ENCODE measurements around the gene TMEM151B.
"Not testable (repeated sequence)": the region's sequence is repeated elsewhere in the genome, so short reads cannot be mapped to it uniquely, and the experiment has no call there.

TMEM151B gene

DNA sequence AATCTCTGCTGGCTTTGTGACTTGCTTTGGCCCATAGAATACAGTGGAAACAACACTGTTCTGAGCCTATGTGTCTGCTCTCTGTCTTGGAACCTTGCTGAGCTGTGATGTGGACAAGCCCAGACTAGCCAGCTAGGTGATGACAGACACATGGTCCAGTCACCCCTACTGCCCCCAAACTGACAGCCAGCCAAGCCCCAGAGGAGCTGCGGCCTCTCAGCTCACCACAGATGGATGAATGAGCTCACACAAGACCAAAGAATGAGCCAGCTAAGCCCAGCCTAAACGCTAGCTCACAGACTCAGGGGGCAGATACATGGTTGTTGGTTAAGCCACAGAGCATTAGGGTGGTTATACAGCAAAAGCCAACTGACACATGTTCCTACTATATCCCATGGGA, 38.8 kb downstream of the TMEM151B start:
- no peak for DNase-seq

DNA sequence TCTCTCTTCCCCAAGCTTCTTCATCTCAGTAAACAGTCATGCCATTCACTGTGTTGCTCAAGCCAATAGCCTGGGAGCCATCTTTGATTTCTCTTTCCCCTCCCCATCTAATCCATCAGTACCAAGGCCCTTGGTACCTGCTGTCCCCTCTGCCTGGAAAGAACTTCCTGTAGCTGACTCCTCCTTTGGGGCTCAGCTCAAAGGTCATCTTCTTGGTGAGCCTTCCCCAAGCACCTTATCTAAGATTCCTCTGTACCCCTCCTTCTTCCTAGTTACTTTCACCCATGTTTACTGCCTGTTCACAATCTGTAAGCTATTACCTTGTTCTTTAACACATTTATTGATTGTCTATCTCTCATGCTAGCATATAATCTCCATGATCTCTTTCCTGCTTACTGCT, 39.4 kb downstream of the TMEM151B start:
- no peak for DNase-seq

DNA sequence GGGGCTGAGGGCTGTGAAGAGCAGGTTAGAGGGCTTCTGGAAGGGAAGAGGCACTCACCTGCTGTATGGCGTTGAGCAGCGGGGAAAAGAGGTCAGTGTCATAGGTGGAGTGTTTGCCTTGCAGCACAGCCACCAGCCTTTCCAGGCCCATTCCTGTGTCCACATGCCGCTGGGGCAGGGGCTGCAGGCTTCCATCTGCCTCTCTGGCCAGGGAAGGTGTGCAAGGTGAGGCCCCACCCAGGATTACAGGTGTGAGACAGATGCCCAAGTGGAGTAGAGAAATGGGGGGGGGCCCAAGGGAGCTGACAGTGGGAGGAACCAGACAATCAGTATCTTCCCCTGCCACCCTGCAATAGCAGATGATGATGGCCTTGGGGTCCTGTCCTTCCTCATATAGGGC, 40.0 kb downstream of the TMEM151B start:
- DNase-seq = no peak

DNA sequence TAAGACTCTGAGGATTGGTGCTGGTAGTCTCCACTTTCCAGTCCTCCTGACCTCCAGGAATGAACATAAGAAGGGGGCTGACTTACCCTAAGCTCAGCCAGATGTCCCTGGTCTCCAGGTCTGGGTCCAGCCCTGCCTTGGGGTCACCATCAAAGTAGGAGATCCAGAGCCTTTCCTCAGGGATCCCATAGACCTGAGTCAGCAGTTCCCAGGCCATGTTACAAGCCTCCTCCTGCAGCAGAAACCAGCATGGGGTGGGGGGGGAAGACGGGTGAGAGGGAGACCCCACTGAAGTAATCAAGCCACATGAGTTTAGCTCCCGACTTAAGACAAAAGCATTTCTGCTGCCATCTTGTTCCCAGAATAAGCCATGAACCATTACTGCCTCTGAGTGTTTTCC, 41.1 kb downstream of the TMEM151B start:
- no peak for DNase-seq

DNA sequence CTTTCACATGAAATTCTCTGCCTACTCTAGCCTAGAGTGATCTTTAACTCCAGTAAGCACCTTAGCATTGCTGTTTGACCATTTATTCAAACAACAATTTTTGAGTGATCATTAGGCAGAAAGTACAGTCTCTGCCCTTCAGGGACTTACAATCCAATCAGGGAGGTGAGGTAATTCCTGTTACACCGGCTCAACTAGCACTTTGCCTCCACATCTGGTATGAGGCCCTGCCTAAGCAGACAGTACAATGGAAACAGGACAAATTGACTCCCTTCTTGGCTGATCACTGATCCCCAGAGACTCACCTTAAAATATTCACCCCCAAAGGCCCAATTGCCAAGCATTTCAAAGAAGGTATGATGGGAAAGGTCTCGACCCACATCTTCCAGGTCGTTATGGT, 41.5 kb downstream of the TMEM151B start:
- DNase-seq = no peak

DNA sequence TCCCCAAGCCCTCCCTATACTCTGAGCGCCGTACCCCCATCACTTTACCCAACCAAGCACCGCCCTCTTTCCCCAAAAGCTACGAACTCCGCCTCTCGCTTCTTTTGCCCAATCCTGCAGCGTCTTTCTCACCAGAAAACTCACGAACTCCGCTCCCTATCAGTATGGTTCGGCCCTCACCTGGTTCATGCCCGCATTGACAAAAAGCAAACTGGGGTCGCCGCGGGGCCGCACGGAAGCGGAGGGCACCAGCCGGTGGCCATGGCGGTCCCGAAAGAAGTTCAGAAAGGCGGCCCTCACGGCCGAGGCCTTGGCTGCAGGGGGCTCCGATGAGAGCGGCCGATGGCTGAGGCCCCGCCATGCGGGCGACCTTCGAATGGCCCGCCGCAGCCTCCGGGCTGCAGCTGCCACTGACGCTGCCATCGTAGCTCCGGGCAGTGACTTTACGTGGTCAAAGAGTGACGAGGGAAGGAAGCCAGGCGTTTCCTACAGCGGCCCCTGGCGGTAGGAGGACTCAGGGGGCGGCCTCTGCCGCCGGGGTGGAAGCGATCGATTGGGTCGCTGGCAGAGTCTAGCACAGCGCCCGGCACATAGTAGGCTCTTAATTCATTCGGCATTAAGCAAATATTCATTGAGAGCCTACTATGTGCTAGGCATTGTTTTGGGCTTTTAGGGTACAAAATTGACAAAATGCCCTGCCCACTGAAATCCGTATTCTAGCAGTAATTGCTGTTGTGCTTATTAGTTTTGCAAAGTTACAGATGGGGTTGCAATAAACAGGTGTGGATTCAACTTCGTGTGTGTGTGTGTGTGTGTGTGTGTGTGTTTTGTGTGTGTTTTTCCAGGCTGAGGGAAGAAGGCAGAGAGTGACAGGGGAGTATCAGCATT, 42.9 kb downstream of the TMEM151B start, which contains the start of gene AARS2:
AARS2 (minus strand) TSS at position 447 of the 888 bp plus-strand sequence; CDS start at position 423, 24 bp downstream.
- peak; percentile 87 for DNase-seq

DNA sequence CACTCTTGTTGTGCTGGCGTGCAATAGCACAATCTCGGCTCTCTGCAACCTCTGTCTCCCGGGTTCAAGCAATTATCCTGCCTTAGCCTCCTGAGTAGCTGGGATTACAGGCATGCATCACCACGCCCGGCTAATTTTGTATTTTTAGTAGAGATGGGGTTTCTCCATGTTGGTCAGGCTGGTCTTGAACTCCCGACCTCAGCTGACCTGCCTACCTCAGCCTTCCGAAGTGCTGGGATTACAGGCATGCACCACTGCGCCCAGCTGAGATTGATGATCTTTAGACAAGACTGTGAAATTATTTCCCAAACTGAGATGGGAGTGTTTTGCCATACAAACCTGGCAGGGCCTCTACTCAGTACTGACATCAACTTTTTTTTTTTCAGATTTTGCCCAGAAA, 44.4 kb downstream of the TMEM151B start:
- DNase-seq = not testable (repeated sequence)

DNA sequence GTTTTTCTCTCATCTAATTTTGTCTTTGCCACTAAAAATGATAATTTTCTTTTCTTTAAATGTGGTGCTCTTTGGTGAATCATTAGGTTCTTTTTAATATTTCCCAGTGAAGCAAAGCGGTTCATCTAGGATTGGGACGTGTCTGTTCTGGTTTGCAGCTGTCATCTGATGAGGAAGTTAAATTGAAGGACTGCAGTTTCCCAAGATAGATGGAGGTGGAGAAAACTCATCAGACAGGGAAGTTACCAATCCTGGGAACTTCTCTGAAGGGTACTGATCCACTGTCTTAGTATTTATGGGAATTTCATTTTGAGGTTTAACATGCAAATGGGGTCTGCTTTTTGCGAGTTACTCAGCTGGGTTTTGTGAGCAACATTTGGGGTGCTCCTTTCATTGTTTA, 45.3 kb downstream of the TMEM151B start:
- DNase-seq = no peak

DNA sequence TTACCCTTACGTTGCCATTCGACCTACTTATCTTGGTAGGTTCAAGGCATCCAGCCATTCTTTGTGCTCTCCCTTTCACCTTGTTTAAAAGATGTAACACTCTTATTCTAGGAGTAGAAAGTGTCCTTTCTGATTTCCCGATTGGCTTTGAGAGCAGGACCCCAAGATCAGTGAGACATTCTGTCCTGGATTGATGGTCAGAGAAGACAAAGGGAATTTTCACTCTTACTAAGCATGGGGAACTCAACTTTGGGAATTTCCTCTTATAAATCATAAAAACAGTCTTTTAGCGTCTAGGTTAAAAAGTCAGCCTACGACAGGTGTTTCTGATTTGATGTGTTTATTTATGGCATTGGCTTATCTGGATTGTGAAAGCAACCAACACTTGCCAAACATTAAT, 45.7 kb downstream of the TMEM151B start:
- DNase-seq = no peak

DNA sequence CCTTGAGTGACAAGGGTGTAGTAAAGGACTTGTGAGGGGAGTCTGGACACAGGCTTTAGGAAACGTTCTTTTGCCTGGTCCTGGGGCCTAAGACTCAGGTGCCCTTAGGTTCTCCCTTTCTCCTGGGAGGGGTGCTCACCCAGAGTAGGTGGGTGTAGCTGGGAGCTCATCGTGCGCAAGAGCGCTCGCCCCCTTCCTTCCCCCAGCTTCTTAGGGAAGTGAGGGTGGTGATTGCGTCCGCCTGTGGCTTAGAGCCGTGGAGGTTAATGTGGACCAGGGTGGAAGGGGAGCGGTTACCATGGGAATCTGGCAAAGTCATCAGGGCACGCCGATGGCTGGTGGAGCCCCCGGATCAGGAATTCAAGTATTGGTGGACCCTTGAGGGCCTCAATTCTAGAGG, 46.2 kb downstream of the TMEM151B start:
- DNase-seq = no peak

DNA sequence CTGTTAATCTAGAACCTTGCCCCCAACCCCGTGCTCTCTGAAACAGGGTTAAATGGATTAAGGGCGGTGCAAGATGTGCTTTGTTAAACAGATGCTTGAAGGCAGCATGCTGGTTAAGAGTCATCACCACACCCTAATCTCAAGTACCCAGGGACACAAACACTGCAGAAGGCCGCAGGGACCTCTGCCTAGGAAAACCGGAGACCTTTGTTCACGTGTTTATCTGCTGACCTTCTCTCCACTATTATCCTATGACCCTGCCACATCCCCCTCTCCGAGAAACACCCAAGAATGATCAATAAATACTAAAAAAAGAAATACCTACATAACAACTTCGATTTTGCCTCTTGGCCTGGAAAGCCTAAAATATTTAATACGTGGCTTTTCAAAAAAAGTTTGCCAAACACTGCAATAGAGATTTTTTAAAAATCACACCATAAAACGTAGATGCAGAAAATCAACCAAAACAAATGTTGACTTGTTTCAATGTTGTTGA, 46.9 kb downstream of the TMEM151B start:
- not testable (repeated sequence) for DNase-seq

DNA sequence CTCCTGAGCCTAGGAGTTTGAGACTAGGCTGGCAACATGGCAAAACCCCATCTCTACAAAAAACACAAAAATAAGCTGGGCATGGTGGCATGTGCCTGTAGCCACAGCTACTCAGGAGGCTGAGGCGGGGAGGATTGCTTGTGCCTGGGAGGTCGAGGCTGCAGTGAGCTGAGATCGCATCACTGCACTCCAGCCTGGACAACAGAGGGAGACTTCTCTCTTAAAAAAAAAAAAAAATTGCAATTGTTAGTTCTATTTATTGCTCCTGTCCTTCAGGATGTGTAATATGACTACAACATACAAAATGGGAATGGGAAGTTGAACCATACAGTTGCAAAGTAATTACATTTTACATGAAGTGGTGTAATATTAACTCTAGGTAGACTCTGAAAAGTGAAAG, 51.0 kb downstream of the TMEM151B start:
- no peak for DNase-seq

DNA sequence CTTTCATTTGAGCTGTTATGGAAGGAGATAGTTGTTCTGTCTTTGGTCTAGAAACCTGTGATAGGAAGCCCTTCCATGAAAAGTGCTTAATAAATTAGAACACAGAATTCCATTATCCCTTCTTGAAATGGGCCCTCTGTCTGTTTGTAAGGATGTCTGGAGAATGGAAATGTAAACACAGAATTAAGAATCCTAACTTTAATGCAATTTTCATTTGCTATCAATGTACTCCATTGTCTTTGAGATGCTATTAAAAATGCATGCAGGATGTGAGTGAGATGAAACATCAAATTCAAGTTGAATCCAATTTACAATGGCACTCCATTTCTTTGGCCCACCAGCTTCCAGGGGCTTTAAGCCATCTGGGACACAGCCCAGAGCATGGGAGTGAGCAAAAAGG, 56.8 kb downstream of the TMEM151B start:
- DNase-seq = no peak

DNA sequence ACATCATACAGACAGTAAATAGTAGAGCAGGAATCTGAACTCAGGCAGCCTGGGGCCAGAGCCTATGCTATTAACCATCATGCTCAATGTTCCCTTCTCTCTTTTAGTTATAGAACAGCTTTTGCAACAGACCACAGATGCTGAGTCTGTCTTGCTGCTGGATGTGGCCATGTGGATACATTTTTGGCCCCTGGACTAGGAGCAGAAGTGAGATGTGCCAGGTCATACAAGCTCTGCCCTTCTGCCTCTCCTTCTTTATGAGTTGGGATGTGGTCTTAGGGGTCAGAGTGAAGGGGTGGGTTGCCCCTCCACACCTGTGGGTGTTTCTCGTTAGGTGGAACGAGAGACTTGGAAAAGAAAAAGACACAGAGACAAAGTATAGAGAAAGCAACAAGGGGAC, 57.5 kb downstream of the TMEM151B start:
- no peak for DNase-seq

DNA sequence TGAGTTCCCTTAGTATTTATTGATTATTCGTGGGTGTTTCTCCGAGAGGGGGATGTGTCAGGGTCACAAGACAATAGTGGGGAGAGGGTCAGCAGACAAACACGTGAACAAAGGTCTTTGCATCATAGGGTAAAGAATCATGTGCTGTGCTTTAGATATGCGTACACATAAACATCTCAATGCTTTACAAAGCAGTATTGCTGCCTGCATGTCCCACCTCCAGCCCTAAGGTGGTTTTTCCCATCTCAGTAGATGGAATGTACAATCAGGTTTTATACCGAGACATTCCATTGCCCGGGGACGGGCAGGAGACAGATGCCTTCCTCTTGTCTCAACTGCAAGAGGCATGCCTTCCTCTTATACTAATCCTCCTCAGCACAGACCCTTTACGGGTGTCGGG, 58.0 kb downstream of the TMEM151B start:
- DNase-seq = not testable (repeated sequence)

DNA sequence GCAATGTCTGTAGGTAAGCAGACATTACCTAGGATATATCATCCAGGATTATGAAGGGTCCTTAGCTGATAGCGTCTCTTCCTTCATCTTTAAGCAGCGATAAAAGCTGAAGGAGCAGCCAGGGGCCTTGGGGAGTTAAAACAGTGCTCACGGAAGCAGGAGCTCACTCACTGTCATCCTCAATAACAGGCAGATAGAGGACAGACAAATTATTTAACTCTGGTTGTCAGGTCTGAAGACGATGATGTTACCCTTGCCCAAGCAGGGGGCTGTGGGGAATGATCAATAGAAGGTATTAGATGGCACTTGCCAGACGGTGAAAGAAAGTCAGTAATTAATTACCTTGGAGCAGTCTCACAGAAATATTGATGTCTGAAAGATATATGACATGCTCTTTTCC, 59.6 kb downstream of the TMEM151B start:
- DNase-seq = no peak

DNA sequence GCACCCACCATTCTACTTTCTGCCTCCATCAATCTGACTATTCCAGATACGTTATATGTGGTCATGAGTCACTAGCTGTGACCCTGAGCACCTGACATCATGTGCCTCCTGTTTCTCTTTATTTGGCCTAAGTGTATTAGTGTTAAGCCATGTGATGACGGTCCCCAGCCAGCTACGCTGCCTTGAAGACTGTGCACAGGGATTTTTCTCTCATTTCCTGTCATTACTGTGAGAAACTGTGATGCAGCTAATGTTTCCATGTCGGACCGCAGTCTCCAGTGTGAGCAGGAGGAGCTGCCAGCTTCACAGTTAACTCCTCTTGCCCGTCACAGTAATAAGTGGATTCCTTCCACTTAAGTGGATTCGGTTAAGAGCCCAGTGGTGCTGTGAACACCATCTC, 62.3 kb downstream of the TMEM151B start:
- no peak for DNase-seq

DNA sequence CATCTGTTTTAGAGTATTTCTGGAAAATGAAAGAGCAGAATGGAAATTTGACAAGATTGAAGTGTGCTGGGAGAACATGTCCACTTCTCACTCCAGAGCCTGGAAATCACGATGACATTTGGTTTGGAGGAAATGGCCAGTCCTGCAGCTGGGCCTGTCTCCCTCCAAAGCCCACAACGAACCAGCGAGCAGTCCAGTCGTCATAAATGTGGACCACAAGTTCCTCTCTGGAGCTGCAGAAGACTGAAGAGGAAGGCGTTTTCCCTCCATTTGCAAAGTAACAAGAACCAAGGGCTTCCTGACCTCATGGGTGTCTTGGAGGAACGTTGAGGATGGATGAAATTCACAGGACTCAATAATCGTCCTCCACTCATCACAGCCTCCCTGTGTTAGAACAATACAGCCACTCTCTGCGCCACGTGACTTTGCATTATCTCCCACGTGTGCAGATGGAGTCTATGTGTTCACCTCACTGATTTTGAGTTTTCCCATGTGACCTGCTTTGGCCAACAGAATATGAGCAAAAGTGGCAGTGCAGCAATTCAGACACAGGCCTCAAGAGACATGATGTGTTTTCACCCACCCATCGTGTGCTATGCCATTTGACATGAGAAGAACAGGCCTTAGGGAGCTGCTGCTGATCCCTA, 63.1 kb downstream of the TMEM151B start:
- DNase-seq = no peak

DNA sequence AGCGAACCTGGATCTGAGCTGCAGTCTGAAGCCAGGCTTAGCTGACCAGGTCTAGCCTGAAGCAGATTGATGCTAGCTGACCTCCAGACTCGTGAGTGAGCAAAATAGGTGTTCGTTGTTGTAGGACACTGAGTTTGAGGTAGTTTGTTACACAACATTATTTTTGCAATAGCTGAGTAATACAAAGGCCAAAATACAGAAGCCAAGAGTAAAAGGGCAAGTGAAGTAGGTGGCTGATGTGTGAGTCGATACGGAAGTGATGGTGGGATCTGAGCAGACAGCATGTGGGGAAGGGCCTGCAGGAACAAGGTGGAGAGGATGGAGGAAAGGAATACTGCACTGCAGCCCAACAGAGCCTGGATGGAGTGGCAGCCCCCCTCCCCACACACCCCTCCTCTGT, 63.7 kb downstream of the TMEM151B start:
- DNase-seq = no peak

DNA sequence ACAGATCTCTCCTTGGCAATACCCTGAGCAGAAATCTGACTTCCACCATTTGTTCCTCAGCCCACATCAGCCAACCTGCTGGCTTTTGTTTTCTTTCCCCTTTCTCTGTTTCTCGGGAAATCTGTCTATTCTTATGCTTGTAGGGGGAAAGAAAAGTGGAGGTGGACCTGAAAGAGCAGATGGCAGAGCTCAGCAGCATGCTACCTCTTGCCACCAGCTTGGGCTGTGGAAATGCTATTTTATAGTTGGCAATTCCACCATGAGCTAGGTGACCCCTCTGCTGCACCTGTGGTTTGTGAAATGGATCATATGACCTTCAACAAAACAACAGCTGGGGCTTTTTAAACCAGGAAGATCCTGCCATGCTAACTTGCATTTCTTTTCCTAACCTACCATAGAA, 65.4 kb downstream of the TMEM151B start:
- no peak for DNase-seq

DNA sequence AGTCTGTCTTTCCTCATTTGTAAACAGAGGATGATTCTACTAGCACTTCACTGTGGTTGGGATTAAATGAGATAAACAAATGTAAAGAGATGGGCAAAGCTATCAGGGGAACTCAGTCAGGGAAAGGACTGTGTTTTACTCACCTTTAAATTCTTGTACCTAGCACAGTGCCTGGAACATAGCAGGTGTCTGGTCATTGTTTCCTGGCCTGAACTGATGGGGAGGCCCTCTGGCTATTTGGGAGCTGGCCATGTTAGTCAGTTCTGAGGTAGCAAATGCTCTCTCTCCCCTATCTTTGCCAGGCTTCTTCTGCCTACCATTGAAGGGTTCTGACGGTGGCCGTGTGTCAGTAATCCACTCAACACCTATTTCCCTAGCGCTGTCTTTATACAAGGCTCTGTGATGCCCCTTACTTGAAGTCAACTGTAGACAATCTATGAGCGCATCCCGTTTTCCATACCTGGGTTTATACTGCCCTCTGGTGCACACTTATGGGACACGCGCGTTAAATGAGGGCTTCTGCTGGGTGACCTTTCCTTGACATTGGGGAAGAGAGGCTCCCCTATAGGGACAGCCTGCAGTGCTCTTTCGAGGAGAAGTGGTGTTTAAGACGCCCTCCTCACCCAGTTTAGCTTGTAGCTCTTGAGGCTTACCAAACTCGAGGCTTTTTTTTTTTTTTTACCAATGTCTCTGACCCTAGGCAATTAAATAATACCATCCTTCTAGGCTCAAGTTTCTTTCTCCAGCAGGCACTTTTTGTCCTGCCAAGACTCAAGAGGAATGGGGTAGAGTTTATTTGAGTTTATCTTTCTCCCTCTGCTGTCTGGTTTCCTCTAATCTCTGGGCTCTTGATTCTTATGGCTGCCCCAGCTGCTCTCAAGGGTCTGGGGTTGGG, 68.2 kb downstream of the TMEM151B start:
- DNase-seq = peak; percentile 60

DNA sequence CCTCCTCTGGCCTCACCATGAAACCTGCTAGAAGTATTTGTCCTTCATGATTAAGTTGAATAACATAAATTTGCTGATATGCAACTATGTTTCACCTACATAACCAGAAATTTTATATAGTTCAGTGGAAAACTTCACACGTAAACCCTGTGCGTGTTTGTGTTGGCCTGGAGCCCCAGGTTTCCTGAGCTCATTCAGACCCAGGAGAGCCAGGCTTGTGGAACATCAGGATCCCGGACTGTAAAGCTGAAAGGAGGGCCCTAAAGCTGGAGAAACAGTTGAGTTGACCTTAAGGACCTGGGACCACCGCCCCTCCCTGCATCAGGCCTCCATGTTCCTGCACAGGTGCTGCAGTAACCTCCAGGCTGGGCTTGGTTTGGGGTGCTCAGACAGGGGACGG, 69.1 kb downstream of the TMEM151B start:
- no peak for DNase-seq
